GM12801 (cell line): ENCODE results near the gene LMBR1.

Experiments used
- TF ChIP-seq, protein P1 (sequence below): IDR thresholded peaks from one replicate; pipeline ENCODE4 v1.5.1; 2011; ENCODE audit warnings: control low read depth; ENCODE audit not compliant: insufficient read length; ENCODE audit errors: extremely low read depth

The LMBR1 gene

GRCh38 chr7:156829669-156830336 lies 63.2 kb downstream of the LMBR1 start:
- TF ChIP-seq, protein P1, sequence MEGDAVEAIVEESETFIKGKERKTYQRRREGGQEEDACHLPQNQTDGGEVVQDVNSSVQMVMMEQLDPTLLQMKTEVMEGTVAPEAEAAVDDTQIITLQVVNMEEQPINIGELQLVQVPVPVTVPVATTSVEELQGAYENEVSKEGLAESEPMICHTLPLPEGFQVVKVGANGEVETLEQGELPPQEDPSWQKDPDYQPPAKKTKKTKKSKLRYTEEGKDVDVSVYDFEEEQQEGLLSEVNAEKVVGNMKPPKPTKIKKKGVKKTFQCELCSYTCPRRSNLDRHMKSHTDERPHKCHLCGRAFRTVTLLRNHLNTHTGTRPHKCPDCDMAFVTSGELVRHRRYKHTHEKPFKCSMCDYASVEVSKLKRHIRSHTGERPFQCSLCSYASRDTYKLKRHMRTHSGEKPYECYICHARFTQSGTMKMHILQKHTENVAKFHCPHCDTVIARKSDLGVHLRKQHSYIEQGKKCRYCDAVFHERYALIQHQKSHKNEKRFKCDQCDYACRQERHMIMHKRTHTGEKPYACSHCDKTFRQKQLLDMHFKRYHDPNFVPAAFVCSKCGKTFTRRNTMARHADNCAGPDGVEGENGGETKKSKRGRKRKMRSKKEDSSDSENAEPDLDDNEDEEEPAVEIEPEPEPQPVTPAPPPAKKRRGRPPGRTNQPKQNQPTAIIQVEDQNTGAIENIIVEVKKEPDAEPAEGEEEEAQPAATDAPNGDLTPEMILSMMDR: no peak

DNA sequence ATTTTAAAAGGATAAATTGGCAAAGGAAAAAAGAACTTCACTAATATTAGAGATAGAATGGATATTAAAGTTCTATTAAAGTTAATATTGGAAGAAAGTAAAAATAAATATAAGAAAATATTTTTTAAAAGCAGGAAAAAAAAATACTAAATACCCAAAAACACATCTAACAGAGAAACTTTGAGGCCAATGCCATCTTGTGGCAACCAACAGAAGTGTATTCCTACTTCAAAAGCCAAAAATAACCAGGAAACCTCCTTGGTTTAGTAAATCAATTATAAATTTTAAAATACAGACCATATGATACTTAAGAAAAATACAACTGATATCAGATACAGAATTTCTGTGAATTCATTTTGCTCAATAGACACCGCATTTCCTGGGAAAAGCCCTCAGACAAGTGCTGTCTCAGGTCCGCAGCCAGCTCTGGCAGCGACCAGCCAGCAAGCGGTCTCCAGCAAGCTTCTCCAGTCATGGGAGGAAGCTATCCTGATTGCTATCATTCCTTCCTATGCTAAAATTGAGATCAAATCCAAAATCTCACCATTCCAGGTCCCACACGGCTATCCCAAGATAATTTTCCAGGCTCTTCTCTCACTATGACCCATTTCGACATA lies 65.3 kb downstream of the LMBR1 start:
- TF ChIP-seq, protein P1: no peak

GRCh38 chr7:156823435-156823834 lies 69.5 kb downstream of the LMBR1 start:
- TF ChIP-seq, protein P1: no peak

- TF ChIP-seq, protein P1: no peak
These were observed 72.4 kb downstream of the LMBR1 start for GRCh38 chr7:156820445-156821063.

GRCh38 chr7:156819733-156820295 lies 73.2 kb downstream of the LMBR1 start:
- TF ChIP-seq, protein P1: no peak

DNA sequence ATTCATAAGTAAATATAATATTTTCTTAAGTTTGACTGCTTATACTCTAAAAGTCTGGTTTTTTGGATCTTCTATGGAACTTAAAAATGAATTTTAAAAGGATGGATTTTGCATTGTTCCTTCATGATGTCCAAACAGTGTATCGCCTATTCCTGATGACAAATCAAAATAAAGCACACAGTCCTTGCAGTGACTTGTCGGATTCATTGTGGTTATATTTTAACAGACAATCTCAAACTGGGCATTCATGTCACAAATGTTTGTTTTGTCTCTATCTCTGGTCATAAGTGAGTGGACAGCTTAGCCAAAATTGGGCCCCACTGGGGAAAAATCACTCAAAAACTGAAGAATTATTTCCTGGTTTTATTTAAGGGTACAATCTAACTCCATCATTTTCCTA lies 74.8 kb downstream of the LMBR1 start:
- TF ChIP-seq, protein P1: no peak

DNA sequence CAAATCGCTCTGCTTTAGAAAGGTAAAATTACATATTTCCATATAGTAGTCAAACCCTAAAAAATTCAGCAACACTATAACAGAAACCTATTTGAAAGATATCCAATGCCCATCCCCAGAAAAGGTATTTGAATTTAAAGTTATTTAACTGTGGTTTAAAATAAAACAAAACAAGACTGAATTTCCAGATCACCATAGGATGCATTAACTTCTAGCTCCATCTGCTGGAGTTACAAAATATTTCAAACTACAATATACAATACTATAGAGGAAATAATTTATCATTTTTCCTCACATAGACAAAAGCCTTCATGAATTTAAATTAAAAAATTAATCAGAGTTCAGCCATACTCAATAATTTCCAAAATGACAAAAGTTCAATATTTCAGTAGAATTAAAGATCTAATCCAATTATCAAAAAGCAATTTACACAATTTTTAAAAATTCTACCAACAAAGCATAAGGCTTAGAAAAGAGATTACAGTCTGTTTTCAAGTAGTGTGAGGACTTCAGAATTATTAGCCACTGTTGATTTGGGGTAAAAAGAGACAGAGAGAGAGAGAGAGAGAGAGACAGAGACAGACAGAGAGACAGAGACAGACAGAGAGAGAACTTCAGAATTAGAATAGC lies 75.9 kb downstream of the LMBR1 start:
- TF ChIP-seq, protein P1: no peak
